ENCODE results near the gene PCDHB10. TPM values are rescaled to one million over a fixed set of nuclear protein-coding genes. Genes with fewer than 3 reads are reported as not detected.
"Not testable (repeated sequence)": the region's sequence is repeated elsewhere in the genome, so short reads cannot be mapped to it uniquely, and the experiment has no call there.

The PCDHB10 gene
- total RNA-seq, 4 donors from 2014 or later = 2.4 to 4.7 (median 2.4) TPM

DNA sequence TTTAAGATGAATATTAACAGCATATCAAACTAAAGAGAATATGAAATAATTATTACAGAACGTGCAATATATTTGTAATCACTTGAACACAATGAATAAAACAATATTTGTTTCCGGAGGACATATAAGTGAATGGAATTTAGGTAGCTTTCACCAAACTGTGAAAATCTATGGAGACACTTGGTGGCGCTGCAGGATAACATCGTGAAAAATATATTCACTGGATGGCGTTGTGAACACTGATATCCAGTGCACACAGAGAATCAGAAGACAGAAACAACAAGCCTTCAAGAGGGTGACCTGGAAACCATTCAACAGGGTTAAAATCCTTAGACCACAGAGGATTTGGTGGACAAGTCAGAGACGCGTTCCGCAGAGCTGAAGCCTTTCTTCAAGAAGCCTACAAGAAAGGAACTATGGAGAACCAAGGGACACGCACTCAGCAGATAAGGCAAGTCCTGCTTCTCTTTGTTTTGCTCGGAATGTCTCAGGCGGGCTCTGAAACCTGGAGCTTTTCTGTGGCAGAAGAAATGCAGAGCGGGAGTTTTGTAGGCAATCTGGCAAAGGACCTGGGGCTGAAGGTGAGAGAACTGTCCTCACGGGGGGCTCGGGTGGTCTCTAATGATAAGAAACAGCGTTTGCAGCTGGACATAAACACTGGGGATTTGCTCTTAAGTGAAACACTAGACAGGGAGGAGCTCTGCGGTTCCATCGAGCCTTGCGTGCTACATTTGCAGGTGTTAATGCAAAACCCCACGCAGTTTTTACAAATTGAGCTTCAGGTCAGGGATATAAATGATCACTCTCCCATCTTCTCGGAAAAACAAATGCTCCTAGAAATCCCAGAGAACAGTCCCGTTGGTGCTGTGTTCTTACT, 7.4 kb downstream of the PCDHB10 start, which contains the start of gene PCDHB11:
Gene PCDHB11 (plus strand): TSS at position 269 of the 877 bp plus-strand sequence. CDS start 148 bp downstream, at position 417.
- TF ChIP-seq, protein P1, sequence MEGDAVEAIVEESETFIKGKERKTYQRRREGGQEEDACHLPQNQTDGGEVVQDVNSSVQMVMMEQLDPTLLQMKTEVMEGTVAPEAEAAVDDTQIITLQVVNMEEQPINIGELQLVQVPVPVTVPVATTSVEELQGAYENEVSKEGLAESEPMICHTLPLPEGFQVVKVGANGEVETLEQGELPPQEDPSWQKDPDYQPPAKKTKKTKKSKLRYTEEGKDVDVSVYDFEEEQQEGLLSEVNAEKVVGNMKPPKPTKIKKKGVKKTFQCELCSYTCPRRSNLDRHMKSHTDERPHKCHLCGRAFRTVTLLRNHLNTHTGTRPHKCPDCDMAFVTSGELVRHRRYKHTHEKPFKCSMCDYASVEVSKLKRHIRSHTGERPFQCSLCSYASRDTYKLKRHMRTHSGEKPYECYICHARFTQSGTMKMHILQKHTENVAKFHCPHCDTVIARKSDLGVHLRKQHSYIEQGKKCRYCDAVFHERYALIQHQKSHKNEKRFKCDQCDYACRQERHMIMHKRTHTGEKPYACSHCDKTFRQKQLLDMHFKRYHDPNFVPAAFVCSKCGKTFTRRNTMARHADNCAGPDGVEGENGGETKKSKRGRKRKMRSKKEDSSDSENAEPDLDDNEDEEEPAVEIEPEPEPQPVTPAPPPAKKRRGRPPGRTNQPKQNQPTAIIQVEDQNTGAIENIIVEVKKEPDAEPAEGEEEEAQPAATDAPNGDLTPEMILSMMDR (IDR thresholded peaks at IDR 0.05; ENCODE audit: low read depth) = no peak

DNA sequence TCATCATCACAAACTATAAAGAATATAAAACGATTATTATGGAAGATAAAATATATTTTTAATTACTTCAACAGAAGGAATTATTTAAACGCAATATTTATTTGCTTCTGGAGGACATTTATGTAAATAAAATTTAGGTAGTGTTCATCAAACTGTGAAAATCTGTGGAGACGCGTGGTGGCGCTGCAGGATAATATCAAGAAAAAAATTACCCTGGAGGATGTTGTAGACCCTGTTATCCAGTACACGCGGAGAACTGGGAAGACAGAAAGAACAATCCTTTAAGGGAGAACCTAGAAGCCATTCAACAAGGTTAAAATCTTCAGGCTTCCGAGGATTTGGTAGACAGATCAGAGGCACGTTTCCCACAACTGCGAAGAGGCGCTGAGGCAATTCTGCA, 16.3 kb downstream of the PCDHB10 start, which contains the start of gene PCDHB12:
Gene PCDHB12 (plus strand): TSS at position 242 of the 400 bp plus-strand sequence. CDS start 189 bp downstream, outside the sequence.
- TF ChIP-seq, protein P1 (IDR thresholded peaks at IDR 0.05; ENCODE audit: low read depth) = no peak

DNA sequence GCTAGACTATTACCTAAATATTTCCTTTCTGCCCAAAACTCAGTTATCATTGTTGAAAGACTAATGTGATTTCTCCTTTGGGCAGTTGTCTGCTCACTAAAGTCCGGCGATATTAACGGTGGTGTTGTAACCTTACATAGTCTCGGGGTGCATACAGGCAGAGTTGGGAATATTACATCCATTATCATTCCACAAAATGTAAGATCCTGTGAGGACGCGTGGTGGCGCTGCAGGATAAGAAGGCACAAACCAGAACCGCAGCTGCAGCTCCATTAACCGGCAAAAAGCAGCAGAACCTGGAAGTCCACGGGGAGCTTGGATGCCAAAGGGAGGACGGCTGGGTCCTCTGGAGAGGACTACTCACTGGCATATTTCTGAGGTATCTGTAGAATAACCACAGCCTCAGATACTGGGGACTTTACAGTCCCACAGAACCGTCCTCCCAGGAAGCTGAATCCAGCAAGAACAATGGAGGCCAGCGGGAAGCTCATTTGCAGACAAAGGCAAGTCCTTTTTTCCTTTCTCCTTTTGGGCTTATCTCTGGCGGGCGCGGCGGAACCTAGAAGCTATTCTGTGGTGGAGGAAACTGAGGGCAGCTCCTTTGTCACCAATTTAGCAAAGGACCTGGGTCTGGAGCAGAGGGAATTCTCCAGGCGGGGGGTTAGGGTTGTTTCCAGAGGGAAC, 21.6 kb downstream of the PCDHB10 start, which contains the start of gene PCDHB13:
Gene PCDHB13 (plus strand): TSS at position 264 of the 684 bp plus-strand sequence. CDS start 205 bp downstream, at position 469.
- TF ChIP-seq, protein P1 (IDR thresholded peaks at IDR 0.05; ENCODE audit: low read depth) = not testable (repeated sequence)

DNA sequence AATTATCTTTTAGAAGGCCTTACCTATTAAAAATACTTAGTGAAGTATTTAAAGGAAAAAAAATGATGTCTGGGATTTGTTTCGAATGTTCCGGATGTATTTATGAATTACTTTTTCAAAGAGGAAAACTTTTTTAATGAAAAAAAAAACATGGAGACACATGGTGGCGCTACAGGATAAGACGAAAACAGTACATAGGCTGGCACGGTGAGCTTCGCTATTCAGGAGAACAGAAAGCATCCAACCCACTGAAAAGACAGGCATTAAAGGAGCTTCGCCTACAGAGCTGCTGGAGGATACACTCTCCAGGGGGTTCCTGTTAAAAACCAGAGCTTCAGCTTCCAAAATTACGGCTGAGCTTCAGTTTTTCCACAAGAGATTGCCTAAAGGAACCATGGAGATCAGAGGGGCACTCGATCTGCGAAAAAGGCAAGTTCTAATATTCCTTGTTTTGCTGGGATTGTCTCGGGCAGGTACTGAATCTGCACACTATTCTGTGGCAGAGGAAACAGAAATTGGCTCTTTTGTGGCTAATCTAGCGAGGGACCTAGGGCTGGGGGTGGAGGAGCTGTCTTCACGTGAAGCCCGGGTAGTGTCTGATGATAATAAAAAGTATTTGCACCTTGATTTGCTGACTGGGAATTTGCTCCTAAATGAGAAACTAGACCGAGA, 31.1 kb downstream of the PCDHB10 start, which contains the start of gene PCDHB14:
Gene PCDHB14 (plus strand): TSS at position 232 of the 672 bp plus-strand sequence. CDS start 163 bp downstream, at position 395.
- TF ChIP-seq, protein P1 (IDR thresholded peaks at IDR 0.05; ENCODE audit: low read depth) = no peak

DNA sequence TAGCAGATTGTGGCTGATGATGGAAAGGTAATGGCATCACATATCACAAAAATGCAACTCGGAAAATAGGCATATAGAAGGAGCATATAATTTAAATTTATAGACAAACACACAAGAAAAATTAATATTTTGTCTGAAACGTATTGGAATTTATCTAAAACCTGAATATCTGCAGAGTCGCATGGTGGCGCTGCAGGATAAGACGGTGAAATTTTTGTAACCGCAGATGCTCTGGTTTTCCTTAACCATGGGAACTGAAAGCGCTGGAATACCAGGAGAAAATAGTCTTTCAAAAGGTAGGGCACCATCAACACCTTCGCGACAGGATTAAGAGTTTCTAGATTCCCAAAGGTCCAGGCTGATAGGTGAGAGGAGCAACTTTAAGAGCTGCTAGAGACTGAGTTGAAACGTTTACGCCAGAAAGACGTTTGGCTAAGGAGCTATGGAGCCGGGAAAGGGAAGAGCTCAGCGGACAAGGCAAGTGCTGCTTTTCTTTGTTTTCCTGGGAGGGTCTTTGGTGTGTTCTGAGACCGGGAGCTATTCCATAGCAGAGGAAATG, 42.0 kb downstream of the PCDHB10 start:
- TF ChIP-seq, protein P1 (IDR thresholded peaks at IDR 0.05; ENCODE audit: low read depth) = no peak

DNA sequence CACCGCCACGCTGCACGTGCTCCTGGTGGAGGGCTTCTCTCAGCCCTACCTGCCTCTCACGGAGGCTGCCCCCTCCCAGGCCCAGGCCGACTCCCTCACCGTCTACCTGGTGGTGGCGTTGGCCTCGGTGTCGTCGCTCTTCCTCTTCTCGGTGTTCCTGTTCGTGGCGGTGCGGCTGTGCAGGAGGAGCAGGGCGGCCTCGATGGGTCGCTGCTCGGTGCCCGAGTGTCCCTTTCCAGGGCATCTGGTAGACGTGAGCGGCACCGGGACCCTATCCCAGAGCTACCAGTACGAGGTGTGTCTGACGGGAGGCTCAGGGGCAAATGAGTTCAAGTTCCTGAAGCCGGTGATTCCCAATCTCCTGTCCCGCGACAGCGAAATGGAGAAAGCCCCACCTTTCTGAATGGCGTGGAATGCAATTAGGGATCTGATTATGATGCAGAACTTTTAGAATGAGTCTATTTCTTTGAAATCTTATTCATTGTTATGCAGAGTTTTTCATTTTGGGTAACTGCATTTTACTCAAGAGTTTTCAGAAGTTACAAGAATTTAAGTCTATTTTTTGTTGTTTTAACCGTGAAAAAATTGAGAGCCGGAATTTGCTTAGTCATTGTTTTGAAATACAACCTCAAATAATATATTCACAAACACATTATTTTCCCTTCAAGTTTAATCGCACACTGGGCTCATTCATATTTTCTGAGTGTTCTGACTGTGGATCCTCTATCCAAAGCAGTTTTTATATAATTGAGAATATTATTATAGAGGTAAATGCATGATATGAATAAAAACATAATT, 44.6 kb downstream of the PCDHB10 start:
- TF ChIP-seq, protein P1 (IDR thresholded peaks at IDR 0.05; ENCODE audit: low read depth) = no peak
